HG02970 (cell line): ENCODE measurements around the gene KCNAB1.

Experiments
- ATAC-seq: cut with Tn5 transposase; IDR thresholded peaks from one replicate; pipeline ENCODE4 v1.9.1; 2021; ENCODE audit warnings: mild to moderate bottlenecking, moderate library complexity, moderate number of reproducible peaks; ENCODE audit not compliant: unreplicated experiment, low FRiP score

The KCNAB1 gene

DNA sequence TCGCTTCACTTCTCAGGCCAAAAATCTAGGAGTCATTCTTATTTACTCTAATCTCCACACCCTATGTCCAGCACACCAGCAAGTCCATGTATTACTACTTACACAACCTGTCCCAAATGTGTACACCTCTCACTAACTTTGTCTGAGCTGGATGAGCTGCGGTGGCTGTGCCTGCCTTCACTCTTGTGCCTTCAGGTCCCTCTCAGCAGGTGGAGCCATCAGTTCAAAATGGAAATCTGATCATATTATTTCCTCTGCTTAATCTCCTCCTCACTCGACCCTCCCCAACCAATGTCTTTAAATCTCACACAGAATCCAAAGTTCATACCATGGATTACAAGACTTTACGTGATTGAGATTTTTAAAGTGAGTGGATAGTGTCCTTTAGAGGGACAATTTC is 351.8 kb downstream of the KCNAB1 start:
- ATAC-seq, result no peak

GRCh38 chr3:156472684-156473083 is 352.3 kb downstream of the KCNAB1 start:
- no peak for ATAC-seq

DNA sequence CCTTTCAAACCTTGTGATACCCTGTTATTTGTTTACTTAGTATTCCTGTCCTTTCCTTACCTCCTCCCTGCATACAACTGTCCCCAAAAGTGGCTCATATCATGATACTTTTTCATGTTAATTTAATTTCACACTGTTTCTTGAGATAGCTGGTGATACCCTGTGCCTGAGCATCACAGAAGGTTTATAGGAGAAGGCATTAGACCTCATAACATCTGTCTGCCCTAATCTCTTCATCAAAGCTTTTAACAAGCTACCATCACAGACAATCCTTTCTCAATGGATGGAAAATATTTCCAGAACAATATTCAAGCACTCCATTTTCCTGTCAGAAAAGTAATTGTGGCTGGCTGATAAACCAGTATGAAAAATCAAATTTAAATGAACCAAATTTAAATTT is 353.0 kb downstream of the KCNAB1 start:
- no peak for ATAC-seq

DNA sequence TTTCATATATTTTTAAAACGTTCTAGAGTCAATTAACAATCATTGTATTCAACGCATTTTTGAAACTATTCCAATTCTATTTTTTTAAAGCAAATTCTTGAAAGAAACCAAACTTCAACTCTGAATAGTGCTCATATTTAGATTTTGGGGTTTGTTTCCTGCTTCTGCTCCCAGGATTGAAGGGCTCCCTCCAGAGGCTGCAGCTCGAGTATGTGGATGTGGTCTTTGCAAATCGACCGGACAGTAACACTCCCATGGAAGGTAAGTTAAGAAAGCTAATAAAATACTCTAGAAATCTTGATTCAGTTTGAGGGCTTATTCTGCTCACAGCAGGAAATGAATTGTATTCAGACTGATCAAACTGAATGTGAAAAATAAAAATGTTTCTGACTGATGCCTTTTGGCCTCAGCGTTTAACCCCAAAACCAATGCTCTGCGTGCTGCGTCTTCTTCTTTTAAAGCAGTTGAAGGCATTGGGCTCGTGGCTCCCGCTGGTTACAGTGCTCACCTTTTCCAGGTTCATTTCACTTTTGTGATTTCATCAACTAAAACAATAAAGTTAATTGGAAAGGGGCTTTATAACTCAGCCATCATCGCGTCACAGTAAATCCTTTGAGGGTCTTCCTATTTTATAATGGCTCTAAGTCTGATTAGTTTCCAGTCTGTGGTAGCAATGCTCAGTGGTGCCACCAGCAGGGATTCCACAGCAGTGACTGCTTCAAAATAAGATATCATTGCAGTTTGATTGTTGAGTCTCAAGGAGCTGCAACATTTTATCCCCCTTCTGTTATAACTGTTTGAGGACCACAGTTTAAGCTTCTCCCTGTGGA is 354.4 kb downstream of the KCNAB1 start:
- no peak for ATAC-seq

- no peak for ATAC-seq
Measured at GRCh38 chr3:156477323-156477722, 356.9 kb downstream of the KCNAB1 start.

DNA sequence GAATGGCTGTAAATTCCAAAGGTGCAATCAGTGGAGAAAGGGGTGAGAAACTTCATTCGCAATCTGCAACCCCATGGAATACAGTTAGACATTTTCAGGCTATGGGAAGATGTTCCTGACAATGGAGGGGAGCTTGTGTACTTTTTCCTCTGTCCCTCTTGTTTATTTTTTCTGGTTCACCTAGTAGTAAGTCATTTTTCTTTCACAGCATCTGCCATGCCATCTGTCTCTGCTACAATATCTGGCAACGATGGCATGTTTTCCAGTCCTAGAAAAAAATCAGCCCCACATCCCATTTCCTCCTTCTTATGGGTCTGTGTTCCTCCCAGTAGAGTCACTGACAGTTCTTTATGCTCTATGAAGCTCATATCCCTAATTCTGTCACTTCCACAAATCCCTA is 358.5 kb downstream of the KCNAB1 start:
- no peak for ATAC-seq

GRCh38 chr3:156479604-156480003 is 359.2 kb downstream of the KCNAB1 start:
- no peak for ATAC-seq

- no peak for ATAC-seq
Measured at GRCh38 chr3:156480949-156481348, 360.6 kb downstream of the KCNAB1 start.

GRCh38 chr3:156483002-156483401 is 362.6 kb downstream of the KCNAB1 start:
- peak; percentile 7 for ATAC-seq

DNA sequence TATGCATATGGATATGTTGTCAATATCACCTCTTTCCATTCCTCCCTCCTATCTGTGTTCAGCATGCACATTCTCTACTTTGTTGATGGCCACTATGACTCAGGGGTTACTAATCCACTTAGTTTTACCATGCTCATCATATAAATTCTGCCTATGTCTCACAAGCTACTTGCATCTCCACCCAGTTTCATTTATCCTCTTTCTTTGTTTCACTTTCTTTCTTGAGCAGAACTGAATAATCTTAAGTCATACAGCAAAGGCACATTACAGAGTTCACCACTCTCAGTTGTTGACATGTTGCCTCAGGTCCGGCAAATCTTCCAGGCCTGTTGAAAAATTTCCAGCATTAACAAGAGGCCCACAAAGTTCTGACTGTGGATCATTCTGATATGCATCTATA is 363.0 kb downstream of the KCNAB1 start:
- ATAC-seq, result peak; percentile 76

GRCh38 chr3:156483961-156484787 is 363.8 kb downstream of the KCNAB1 start:
- peak; percentile 74 for ATAC-seq

- ATAC-seq, result no peak
Measured at GRCh38 chr3:156488767-156489166, 368.4 kb downstream of the KCNAB1 start.

DNA sequence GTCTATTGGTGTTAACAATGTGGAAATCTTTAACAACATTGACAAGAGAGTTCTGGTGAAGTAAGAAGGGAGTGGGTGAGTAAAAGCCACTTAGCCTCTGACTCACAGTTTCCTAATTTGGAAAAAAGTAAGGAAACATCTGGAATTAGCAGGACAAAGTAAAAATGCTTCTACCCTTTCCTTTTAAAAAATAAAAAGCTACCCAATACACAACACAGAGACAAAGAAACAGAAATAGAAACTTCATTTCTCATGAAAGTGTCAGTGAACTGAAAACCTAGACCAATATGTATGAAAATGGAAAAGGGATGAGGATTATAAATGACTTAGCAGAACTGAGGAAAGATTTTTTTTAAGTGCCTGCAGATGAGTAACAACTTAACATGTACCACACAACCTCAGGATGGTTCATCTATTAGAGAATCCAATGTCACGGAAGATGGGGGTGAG is 369.1 kb downstream of the KCNAB1 start:
- ATAC-seq, result no peak

DNA sequence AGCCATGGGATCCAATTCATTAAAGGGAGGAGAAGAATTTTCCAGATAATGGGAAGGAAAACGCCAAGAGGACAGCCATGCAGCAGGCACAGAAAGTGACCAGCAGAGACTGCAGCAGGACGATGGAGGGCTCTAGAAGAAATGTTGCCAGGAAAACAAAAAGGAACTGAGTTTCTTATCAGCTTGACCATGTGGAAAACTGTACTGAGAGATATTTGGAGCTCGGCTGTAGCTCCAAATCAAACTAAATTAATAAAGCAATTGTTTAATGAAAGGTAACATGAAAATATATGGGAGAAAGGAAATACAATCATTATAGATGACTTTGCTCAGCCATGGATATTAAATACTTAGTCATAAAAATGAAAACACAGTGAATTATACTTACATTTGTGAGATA is 370.8 kb downstream of the KCNAB1 start:
- ATAC-seq, result no peak

DNA sequence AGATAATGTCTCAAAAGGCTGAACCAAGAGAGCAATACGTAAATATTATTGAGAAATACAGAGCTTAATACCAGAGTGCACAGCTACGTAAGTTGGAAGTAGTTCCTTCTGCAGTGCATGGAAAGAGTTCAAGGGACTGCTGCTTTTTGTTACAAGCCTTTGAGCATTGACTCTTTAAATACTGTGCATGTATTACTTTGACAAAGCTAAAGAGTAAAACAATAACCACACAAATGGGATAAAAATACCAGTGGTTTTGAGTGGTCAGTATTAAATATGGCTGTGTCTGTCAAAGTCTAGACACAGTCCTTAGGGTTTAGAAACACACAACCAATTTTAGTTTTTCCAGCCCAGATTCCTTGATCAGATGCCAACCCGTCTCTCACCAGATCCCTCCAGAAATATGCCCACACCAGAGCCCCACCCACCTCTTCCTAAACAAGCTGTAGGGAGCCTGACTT is 372.5 kb downstream of the KCNAB1 start:
- no peak for ATAC-seq

DNA sequence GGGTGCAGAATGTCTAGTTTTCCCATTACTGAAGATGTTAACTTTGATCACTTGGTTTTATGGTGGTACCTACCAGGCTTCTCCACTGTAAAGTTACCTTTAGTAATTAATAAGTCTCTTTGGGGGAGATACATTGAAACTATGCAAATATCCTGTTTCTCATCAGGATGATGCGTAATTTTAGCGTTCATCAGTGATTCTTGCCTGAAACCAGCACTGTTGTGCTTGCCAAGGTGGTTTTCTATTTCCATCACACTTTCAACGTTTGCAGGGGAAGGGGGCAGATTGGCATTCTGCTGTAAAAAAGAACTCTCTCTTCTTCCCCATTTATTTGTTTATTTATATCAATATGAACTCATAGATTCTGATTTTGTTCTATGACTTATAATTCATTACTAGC is 373.5 kb downstream of the KCNAB1 start:
- no peak for ATAC-seq

GRCh38 chr3:156495816-156496215 is 375.4 kb downstream of the KCNAB1 start:
- ATAC-seq, result no peak

GRCh38 chr3:156497326-156497725 is 376.9 kb downstream of the KCNAB1 start:
- ATAC-seq, result no peak

DNA sequence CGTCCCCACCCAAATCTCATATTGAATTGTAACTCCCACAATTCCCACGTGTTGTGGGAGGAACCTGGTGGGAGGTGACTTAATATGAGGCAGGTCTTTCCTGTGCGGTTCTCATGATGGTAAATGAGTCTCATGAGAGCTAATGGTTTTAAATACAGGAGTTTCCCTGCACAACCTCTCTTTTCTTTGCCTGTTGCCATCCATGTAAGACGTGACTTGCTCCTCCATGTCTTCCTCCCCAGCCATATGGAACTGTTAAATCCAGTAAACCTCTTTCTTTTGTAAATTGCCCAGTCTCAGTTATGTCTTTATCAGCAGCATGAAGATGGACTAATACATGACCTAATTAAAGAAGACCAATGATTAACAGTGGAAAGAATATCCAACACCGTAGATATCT is 377.9 kb downstream of the KCNAB1 start:
- no peak for ATAC-seq

GRCh38 chr3:156507285-156507684 is 386.9 kb downstream of the KCNAB1 start:
- ATAC-seq, result no peak
